ENCODE measurements around the gene TIAM1.

DNA sequence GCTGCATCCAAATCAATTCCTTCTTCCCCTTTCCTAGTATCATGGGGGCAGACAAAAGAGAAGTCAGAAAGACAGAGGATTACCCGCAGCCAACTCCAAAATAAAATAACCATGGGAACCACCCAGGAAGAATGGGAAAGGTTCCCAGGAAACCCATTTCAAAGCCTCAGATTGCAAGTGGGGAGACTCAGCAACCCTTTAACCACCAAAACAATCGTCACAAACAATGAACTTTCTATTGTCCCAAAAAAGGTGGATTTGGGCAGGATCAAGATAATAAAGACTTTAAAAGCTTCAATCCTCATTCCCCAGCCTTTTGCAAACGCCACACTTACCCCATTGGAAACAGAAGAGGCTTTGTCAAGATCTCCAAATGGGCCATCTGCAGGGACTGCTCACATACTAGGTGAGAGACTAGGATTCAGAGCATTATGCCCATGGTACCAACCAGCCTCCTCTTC, 5.1 kb downstream of the TIAM1 start:
- no peak for TF ChIP-seq CTCF (IDR thresholded peaks at IDR 0.05; ENCODE audit: low read depth, low read length, poor library complexity, severe bottlenecking)
- TF ChIP-seq EZH2phosphoT487 (IDR thresholded peaks at IDR 0.05; ENCODE audit: borderline replicate concordance, low read length), result no peak

All from DOHH2 (cell line).